ENCODE data around the gene PALB2. TPM values are rescaled to one million over a fixed set of nuclear protein-coding genes. Genes with fewer than 3 reads are reported as not detected.

The PALB2 gene
- total and polyA plus RNA-seq, 10 of the 15 experiments (the other 5 are each of a cell fraction or from before 2014, with no cell fraction given) = 9.2 to 24.6 (median 17.6) TPM

DNA sequence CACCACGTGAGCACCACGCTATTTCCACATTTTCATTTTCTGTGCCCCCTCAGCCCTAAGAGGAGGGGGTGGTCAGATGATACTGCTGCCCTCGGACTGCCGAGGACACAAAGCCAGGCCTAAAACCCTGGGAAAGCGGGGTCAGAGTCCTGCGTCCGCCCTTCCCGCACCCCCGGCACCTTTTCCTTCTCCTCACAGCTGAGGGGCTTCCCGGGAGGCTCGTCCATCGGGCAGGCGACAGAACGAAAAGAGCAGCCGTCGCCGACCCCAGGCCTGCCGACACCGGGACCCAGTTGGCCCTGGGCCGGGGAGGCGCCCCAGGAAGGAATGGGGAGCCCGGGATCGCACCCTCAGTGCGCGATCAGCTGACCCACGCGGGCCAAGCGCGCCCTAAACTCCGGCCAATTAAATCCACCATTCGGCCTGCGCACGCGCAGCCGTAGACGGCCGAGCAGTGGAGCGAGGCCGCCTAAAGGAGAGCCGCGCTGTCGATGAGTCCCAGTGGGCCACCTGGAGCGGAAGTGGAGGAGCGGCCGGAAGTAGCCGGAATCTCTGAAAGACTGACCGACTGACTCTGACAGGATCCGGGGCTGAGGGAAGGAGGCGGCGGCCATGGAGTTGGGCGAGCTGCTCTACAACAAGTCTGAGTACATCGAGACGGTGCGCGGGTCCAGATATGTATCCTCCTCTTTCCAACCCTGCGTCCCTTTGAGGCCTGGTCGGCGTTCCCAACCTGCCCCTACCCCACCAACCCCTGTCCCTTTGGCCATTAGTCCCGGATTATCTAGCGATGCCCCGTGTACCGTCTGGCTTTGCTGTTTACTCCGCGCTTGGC is at the start of gene PALB2, which contains the start of gene DCTN5 (continued):
- TF ChIP-seq, protein P1, sequence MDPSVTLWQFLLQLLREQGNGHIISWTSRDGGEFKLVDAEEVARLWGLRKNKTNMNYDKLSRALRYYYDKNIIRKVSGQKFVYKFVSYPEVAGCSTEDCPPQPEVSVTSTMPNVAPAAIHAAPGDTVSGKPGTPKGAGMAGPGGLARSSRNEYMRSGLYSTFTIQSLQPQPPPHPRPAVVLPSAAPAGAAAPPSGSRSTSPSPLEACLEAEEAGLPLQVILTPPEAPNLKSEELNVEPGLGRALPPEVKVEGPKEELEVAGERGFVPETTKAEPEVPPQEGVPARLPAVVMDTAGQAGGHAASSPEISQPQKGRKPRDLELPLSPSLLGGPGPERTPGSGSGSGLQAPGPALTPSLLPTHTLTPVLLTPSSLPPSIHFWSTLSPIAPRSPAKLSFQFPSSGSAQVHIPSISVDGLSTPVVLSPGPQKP (IDR thresholded peaks at IDR 0.05; ENCODE audit: low read depth, low read length) = peak; percentile 96
- TF ChIP-seq SREBF1 (IDR thresholded peaks at IDR 0.05; ENCODE audit: low read length) = peak; percentile 45; the same call in 1 of the 2 replicates
- TF ChIP-seq, protein P2, sequence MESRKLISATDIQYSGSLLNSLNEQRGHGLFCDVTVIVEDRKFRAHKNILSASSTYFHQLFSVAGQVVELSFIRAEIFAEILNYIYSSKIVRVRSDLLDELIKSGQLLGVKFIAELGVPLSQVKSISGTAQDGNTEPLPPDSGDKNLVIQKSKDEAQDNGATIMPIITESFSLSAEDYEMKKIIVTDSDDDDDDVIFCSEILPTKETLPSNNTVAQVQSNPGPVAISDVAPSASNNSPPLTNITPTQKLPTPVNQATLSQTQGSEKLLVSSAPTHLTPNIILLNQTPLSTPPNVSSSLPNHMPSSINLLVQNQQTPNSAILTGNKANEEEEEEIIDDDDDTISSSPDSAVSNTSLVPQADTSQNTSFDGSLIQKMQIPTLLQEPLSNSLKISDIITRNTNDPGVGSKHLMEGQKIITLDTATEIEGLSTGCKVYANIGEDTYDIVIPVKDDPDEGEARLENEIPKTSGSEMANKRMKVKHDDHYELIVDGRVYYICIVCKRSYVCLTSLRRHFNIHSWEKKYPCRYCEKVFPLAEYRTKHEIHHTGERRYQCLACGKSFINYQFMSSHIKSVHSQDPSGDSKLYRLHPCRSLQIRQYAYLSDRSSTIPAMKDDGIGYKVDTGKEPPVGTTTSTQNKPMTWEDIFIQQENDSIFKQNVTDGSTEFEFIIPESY (IDR thresholded peaks at IDR 0.05) = no peak
- TF ChIP-seq, protein P3, sequence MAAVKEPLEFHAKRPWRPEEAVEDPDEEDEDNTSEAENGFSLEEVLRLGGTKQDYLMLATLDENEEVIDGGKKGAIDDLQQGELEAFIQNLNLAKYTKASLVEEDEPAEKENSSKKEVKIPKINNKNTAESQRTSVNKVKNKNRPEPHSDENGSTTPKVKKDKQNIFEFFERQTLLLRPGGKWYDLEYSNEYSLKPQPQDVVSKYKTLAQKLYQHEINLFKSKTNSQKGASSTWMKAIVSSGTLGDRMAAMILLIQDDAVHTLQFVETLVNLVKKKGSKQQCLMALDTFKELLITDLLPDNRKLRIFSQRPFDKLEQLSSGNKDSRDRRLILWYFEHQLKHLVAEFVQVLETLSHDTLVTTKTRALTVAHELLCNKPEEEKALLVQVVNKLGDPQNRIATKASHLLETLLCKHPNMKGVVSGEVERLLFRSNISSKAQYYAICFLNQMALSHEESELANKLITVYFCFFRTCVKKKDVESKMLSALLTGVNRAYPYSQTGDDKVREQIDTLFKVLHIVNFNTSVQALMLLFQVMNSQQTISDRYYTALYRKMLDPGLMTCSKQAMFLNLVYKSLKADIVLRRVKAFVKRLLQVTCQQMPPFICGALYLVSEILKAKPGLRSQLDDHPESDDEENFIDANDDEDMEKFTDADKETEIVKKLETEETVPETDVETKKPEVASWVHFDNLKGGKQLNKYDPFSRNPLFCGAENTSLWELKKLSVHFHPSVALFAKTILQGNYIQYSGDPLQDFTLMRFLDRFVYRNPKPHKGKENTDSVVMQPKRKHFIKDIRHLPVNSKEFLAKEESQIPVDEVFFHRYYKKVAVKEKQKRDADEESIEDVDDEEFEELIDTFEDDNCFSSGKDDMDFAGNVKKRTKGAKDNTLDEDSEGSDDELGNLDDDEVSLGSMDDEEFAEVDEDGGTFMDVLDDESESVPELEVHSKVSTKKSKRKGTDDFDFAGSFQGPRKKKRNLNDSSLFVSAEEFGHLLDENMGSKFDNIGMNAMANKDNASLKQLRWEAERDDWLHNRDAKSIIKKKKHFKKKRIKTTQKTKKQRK (IDR thresholded peaks at IDR 0.05; ENCODE audit: low read depth, low read length) = peak; percentile 80
- TF ChIP-seq REST (IDR thresholded peaks at IDR 0.05; ENCODE audit: low read depth, low read length) = no peak
- no peak for TF ChIP-seq CBX3 (IDR thresholded peaks at IDR 0.05; ENCODE audit: borderline replicate concordance, low read depth)
- TF ChIP-seq, protein P4, sequence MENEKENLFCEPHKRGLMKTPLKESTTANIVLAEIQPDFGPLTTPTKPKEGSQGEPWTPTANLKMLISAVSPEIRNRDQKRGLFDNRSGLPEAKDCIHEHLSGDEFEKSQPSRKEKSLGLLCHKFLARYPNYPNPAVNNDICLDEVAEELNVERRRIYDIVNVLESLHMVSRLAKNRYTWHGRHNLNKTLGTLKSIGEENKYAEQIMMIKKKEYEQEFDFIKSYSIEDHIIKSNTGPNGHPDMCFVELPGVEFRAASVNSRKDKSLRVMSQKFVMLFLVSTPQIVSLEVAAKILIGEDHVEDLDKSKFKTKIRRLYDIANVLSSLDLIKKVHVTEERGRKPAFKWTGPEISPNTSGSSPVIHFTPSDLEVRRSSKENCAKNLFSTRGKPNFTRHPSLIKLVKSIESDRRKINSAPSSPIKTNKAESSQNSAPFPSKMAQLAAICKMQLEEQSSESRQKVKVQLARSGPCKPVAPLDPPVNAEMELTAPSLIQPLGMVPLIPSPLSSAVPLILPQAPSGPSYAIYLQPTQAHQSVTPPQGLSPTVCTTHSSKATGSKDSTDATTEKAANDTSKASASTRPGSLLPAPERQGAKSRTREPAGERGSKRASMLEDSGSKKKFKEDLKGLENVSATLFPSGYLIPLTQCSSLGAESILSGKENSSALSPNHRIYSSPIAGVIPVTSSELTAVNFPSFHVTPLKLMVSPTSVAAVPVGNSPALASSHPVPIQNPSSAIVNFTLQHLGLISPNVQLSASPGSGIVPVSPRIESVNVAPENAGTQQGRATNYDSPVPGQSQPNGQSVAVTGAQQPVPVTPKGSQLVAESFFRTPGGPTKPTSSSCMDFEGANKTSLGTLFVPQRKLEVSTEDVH (IDR thresholded peaks at IDR 0.05; ENCODE audit: low read depth, partially characterized antibody) = peak; percentile 76
- TF ChIP-seq SKIL (IDR thresholded peaks at IDR 0.05; ENCODE audit: low read depth, poor library complexity, severe bottlenecking) = no peak
- TF ChIP-seq NBN (IDR thresholded peaks at IDR 0.05) = 0 out of 2 replicates have a peak, but pooled peaks have one; percentile 48
- TF ChIP-seq RB1 (IDR thresholded peaks at IDR 0.05; ENCODE audit: borderline replicate concordance) = peak; percentile 96
- peak; percentile 87 for TF ChIP-seq POLR2AphosphoS5 (IDR thresholded peaks at IDR 0.05; ENCODE audit: low read length)
- peak; percentile 64 for TF ChIP-seq SIX5 (IDR thresholded peaks at IDR 0.05; ENCODE audit: low read depth, low read length, severe bottlenecking)
